Activated CD8-positive, alpha-beta memory T cell treated with anti-CD3 and anti-CD28 coated beads, Interleukin-2, amount 50 U/mL, for 48 hours (primary cell): Measurements from ENCODE around the gene IL10RA.

ENCODE experiments used
- DNase-seq: peaks from one replicate; pipeline ENCODE4 v3.0.0-alpha.2; 2020

The IL10RA gene

DNA sequence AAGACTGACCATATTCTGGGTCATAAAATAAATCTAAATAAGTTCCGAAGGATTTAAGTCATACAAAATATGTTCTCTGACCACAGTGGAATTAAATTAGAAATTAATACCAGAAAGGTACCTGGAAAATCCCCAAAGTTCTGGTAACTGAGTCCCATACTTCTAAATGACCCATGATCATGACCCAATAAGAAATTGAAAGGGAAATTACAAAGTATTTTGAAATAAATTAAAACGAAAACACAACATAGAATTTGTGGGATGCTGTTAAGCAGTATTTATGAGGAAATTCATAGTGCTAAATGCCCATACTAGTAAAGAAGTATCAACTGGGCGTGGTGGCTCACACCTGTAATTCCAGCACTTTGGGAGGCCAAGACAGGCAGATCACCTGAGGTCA is 23.4 kb upstream of the IL10RA start:
- DNase-seq: no peak

DNA sequence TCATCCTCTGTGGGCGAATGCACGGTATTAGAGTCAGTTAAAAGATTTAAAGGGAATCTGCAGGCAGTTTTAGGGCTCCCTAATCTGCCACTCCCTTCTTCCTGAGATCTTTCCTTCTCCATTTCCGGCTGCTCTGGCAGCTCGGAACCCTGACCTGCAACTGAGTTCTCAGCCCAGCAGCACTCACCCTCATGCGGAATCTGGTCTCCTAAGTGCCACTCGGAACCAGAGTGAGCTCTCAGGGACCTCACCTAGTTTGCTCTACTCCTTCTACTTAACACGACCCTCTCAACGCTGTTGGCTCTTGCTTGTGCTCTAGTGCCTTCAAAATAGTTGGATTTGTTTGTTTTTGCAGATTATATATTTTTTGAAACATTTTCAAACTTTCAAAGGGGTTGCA is 19.3 kb upstream of the IL10RA start:
- DNase-seq: no peak

DNA sequence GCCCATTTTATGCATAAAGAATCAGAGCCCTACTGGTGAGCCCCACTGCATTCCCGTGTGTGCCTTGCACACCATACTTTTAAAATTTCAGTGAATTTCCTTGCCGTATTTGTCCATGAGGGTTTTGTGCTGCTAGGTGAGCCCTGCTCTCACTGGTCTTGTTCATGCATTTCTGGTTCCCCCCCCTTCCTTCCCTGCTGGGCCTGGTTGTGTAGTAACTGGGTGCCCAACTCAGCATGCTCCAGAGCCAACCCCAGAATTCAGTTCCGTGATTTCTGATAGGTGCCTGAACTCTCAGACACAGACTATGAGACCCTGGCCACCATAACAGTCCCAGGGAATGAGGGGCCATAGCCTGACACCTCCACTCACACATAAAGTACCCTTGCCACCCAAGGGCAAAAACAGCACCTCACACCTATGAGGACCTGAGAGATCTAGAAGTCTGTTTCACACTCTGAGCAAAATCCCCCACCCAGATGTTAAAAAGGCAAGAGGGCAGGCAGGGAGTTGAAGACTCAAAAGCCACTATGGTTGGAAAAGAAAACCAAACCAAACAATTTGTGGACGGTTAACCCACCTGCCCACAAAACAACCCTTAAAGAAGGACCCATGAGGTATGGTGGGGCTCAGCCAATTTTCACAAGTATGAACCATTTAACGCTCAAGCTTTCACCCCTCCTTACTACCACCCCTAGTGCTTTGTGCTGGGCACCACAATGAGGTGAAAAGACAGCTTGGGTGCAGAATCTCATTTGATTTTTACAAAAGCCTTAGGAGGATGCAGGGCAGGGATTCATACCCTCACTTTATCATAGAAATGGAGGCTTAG is 16.8 kb upstream of the IL10RA start:
- DNase-seq: no peak

DNA sequence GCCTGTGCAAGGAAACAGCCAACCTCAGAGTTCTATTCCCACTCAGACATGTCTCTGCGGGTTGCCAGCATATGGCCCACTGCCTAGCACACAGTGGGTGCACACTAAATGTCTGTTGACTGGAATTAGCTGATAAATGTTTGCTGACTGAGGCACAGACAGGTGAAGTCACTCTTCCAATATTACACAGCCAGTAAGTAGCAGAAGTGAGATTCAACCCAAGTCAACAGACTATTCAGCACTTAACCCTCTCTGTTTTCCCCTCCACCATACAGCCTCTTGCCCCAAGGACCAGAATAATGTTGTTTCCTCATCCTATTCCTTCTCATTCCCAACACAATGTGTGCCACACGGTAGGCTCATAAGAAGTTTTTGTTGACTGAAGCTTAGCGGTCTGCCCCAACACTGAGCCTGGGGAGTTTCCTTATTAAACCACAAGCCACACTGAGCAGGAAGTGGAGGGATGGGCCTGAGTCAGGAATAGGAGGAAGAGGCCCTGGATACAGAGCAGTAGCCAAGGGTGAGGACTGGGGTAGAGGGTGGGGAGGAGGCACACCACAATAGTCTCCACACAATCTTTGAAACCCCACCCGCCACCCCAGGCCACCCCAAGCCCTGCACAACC is 15.7 kb upstream of the IL10RA start:
- peak; percentile 53 for DNase-seq

DNA sequence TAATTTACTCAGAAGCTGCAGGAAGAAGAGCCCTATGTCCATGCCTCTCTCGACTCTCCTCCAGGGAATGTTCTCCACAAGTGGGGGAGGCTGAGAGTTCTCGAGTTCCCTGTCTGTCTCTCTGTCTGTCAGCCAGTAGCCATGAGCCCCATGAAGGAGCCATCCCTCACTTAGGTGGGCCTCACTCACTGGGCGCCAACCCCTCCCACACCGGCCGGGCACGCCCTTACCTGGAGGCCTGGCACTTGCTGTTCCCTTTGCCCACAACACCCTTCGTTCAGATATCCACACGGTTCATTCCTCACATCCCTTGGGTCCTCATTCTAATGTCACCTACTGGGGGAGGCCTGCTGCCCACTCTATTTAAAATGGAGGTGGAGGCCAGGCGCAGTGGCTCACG is 14.2 kb upstream of the IL10RA start:
- DNase-seq: peak; percentile 50

DNA sequence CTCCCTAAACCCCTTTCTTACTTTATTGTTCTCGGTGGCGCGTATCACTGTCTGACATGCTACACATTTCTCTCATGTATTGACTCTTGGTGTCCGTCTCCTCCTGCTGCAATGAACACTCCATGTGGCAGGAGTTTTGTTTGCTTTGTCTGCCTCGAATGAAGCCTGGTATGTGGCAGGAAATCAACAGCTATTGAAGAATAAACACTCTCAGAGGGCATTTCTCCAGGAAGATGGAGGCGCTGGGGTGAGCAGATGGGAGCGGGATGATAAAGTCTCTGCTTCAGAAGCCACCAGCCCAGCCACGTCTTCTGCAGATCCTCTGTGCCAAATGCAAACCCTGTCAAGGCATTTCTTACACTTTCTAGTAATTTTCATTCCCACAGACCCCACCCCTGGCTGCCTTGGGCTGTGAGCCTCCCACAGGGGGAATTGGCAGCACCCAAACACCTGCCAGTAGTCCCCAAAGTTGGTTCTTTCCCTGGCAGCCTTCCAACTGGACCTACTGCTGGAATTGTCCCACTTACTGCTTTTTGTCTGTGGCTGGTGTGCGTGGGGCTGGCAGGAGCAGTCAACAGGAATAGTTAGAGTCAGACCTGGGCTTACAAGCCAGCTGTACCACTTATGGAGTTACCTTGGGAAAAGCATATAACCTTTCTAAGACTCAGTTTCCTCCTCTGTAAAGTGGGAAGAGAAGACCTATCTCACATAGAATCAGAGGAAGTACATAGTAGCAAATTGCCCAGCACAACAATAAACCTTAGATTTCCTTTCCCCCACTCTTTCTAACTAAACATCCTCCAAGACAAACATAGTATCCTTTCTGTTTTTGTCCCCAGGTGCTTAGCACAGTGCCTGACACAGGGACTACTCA is 13.3 kb upstream of the IL10RA start:
- DNase-seq: peak; percentile 50

DNA sequence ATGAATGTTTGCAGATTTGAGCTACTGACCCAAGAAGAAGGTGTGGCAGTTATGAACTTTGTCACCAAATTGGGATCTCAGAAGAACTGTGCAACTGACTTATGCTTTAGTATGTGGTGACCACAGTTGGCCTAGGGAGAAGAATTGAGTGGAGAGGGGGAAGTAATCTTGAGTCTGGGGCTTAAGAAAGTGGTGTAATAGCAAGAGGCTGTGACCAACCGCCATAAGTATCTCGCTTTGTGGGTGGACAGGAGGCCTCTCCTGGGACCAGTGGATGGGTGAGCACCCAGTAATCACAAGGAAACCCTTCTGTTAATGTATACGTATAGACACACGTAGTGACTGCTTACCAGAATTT is 12.7 kb upstream of the IL10RA start:
- DNase-seq: no peak

DNA sequence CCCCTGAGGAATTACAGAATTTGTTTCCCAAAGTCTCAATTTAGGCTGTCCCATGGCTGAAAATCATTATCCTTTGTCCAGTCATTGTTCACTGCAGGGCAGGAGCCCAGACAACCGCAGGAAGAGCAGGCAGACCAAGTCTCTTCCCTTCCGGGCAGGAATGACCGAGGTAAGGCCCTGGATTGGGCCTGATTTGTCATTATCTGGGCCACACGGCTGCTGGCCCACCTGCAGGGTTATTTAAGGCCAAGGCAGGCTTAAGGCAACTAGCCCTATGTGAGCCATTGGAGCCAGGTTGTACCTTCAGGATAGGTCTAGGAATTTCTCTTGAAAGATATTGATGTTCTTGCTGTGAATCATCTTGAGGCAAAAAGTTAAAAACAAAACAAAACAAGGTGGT is 9.7 kb upstream of the IL10RA start:
- DNase-seq: no peak

DNA sequence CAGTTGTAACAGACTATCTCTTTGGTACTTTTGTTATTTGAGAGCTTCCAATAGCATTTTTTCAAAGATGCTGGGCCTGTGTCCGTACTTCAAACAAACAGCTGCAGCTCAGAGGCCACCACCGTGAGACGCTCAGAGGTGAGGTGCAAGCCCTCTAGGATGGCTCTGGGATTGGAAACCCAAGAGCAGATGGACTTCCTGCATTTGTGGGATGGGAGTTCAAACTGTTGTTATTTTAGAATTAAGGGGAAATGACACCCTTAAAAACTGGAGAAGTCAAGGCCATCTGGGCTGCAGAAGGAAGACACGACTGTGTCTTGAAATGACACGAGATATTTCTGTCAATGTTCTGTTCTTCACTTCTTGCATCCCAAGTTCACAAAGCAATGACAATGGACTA is 9.2 kb upstream of the IL10RA start:
- DNase-seq: no peak

DNA sequence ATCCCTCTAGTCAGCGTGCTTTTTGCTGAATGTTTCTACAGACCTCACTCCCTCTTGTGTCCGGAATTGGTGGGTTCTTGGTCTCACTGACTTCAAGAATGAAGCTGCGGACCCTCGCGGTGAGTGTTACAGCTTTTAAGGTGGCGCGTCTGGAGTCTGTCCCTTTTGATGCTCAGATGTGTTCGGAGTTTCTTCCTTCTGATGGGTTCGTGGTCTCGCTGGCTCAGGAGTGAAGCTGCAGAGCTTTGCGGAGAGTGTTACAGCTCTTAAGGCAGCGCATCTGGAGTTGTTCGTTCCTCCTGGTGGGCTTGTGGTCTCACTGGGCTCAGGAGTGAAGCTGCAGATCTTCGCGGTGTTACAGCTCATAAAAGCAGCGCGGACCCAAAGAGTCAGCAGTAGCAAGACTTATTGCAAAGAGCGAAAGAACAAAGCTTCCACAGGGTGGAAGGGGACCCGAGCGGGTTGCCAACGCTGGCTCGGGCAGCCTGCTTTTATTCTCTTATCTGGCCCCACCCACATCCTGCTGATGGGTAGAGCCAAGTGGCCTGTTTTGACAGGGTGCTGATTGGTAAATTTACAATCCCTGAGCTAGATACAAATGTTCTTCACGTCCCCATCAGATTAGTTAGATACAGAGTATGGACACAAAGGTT is 8.5 kb upstream of the IL10RA start:
- peak; percentile 59 for DNase-seq

DNA sequence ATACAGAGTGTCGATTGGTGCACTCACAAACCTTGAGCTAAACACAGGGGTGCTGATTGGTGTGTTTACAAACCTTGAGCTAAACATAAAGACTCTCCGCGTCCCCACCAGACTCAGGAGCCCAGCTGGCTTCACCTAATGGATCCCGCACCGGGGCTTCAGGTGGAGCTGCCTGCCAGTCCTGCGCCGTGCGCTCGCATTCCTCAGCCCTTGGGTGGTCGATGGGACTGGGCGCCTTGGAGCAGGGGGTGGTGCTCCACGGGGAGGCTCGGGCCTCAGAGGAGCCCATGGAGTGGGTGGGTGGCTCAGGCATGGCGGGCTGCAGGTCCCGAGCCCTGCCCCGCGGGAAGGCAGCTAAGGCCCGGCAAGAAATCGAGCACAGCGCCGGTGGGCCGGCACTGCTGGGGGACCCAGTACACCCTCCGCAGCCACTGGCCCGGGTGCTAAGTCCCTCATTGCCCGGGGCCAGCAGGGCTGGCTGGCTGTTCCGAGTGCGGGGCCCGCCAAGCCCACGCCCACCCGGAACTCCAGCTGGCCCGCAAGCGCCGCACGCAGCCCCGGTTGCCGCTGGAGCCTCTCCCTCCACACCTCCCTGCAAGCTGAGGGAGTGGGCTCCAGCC is 7.8 kb upstream of the IL10RA start:
- DNase-seq: peak; percentile 48

DNA sequence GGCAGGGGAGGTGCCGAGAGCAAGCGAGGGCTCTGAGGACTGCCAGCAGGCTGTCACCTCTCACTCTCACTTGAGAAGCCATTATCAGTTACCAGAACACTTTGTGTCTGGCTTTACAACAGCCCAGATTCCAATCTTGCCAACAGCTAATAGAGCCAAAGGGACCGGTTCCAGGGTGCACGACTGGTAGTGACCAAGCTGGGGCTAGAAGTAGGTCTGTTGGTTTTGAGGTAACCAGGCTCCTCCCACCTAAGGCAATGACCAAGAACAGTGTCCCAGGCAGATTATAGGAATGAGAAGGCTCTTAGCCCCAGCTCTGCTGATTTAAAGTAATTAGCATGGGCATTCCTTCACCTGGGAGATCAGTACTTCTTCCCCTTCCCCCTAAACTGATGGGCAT is 7.2 kb upstream of the IL10RA start:
- no peak for DNase-seq

DNA sequence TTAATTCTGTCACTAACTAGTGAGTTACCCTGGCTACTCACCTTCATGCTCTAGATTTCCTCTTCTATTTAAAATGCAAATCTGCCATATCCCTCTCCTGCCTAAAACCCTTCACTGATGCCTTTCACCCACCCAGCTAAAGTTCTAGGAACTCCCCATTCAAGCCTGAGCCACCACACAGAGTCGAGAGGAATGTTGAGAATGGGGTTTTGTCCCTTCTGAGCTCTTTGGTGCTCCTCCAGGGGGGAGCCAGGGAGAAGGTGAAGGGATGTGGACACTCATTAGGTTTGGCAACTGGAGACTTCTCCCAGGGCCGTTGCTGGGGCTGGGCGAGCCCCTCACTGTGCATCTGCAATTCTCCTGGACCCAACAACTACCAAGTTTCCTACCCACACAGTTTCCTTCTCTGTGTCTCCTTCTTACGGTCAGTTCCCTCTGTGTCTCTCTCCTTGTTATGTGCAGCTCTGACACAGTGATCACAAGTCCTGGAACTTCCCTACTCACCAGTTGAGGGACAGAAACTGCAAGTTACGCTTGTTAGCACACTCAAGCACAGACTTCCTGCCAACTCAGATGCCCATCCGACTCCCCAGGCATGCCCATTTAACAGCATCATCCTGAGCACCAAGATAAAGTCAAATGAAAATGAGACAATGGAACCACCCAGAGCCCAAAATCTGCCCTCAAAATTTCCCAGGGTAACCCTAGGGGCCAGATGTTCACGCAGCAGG is 6.5 kb upstream of the IL10RA start:
- peak; percentile 61 for DNase-seq

DNA sequence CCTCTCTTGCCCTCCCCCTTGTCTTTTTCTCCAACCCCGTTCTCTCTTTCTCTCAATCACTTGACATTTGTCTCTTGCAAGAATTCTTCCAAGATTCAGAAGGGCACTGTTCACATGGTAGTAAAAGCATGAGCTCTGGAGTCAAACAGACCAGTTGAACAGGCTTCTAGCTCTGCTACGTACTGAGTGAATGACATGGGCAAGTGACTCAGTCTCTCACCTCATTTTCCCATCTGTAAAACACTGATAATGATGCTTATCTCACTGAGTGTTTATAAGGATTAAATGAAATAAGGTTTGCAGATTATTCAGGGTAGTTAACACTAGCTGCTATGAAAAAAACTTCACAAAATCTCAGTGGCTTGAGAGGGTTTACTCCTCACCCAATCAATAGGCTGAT is 5.9 kb upstream of the IL10RA start:
- DNase-seq: no peak

DNA sequence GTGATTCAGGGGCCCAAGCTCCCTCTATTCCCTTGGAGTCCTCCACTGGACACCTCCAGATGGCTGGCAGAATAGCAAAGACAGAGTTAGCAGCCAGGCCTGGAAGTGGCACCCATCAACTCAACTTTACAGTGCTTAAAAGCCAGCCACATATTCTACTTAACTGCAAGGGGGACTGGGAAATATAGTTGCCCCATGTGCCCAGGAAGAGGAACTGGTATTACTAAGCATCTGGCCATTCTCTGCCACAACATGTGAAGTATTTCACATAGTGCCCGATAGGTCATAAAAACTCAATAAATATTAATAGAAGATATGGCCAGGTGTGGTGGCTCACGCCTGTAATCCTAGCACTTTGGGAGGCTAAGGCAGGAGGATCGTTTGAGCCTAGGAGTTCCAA is 5.5 kb upstream of the IL10RA start:
- no peak for DNase-seq

DNA sequence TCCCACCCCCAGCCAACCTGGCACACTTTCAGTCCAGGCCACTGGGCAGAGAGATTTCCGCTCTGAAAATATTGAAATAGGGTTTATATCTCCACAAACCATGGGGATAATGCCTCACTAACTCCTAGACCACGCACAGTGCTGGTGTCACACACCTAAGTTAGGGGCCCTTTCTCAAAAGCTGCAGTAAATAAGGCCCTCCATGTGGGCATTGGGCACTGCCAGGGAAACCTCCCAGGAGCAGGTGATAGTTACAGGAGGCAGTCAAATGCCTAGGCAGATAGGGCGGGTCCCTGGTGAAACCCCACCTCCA is 3.1 kb upstream of the IL10RA start:
- DNase-seq: no peak

DNA sequence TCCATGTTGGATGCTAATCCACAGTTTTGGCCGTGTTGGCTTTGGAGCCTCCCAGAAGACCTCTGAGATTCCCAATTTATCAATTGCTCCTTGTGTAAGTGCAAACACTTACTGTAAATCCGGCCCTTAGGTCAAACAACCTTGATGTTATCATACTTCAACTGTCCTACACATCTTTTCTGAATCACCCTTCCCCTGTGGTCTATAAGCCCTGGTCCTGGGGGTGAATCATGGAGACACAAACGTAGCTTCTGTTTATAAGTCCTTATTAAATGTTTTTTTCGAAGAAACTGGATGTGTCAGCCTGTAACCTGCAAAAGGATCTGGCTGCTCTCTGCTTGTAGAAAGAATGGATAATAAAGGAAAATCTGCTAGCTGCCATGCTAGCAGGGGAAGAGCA is 1.7 kb upstream of the IL10RA start:
- no peak for DNase-seq

DNA sequence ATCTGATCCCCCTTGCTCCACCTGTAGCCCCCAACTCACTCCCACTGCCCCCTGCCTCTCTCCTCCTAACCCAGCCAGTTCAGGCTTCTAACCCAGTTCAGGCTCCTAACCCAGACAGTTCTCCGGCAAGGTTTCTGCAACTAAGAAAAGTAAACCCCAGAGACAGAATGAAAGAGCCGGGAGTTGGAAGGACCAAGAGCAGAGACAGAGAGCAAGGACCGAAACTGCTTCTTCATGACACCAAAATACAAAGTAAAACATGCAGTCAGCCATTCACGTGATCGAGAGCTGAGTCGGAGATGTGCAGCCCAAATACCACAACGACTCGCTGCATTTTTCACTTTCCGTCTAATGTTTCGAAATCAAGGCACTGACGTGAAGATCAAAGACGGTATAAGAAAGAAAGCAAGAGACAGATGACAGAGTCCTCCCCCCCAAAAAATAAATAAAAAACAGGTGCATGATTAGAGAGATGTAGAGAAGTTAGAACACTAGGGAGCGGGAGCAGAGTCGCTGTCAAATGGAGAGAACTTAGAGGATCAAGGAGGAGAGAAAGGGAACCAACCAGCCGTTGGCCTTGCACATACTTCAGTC is 884 bp downstream of the IL10RA start:
- DNase-seq: peak; percentile 70

DNA sequence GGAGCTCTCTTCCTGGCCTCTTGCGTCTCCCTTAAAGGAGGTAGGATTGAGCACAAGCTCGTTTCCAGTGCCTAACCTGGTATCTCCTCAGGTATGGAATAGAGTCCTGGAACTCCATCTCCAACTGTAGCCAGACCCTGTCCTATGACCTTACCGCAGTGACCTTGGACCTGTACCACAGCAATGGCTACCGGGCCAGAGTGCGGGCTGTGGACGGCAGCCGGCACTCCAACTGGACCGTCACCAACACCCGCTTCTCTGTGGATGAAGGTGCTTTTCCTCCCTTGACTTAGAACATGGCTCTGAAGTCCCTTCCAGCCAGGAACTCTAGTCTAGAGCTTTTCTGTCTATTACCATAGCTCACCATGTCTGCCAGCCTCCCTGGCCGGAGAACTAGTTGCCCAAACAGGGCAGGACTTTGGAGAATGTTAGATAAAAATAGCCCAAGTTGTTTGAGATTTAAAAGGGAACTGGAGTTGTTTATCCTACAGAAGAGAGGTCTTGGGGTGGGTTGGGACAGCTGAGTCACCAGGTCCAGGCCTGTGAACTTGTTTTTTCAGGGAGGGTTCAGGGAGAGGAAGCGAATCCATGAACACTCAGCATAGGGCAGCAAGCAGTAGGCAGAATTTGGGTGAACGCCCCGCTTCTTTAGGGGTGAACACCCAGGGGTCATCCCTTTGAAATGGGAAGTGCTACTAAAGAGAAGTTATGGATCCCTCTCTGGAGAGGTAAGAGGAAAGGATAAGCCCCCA is 3.3 kb downstream of the IL10RA start:
- DNase-seq: no peak

DNA sequence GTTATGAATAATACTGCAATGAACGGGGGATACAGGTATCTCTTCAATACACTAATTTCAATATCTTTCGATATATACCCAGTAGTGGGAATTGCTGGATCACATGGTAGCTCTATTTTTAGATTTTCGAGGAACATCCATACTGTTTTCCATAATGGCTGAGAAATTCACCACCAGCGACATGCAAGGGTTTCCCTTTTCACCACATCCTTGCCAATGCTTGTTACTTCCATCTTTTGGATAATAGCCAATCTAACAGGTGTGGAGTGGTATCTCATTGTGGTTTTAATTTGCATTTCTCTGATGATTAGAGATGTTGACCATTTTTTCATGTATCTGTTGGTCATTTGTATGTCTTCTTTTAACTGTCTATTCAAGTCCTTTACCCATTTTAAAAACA is 5.9 kb downstream of the IL10RA start:
- DNase-seq: no peak

DNA sequence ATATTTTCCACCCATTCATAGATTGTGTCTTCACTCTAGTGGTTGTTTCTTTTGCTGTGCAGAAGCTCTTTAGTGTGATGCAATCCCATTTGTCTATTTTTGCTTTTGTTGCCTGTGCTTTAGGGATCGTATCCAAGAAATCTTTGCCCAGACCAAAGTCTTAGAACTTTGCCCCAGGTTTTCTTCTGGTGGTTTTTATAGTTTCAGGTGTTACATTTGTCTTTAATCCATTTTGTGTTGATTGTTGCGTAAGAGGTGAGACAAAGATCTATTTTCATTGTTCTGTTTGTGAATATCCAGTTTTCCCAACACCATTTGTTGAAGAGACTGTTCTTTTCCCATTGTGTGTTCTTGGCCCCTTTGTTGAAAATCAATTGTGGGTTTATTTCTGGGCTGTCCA is 6.4 kb downstream of the IL10RA start:
- DNase-seq: no peak
